Measurements from ENCODE around the gene LRATD1. TPM values are rescaled to one million over a fixed set of nuclear protein-coding genes. Genes with fewer than 3 reads are reported as not detected.

The LRATD1 gene
- total and polyA plus RNA-seq, 2 donors (not counting 3 experiments of a cell fraction or from before 2014, with no cell fraction given): not detected

DNA sequence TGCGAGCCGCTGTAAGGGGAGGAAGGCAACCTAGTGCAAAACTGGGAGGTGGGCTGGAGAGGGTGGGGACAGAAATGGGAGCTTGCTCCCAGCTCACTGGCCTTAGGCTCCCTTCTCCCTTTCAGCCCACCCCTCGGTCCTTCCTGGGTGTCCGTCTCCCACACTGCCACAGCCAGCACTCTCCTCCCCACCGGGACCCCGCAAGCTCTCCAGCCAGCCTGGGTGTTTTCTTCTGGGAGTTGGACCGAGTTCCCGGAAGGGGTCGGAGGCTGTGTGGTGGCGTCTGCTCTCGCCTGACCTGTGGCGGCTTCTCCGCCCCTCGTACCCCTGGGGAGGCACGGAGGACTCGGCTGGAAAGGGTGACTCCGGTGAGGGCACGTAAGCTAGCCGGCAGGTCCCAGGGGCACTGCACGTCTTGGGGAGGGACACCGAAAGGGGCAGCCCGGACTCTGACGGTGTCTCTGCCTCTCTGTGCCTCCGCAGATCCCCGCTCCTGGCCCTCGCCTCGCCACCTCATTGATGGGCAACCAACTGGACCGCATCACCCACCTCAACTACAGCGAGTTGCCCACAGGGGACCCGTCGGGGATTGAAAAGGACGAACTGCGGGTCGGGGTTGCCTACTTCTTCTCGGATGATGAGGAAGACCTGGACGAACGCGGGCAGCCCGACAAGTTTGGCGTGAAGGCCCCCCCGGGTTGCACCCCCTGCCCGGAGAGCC, 1.1 kb downstream of the LRATD1 start:
- FAIRE-seq (no peak), DNase-seq (ENCODE audit: low read depth, low spot score) (no peak)
- Histone ChIP-seq H4K20me1 (replicated peaks; ENCODE audit: control insufficient read depth, extremely low read depth, insufficient read depth, low read length) (no peaks in the 10 kb centered on the region), H3K4me1 (ENCODE audit: control insufficient read depth, extremely low read depth, insufficient read depth, low read length) (peaks cover 2% of the 10 kb centered on the region), H3K27me3 (ENCODE audit: control insufficient read depth in 2 of 2, insufficient read depth in 2 of 2, low read length in 2 of 2) (peaks cover 31 to 41% of the 10 kb centered on the region in 2 experiments), H2AFZ (ENCODE audit: low read depth, low read length) (no peak overlapping the region), H3K36me3 (ENCODE audit: control insufficient read depth in 2 of 2, extremely low read depth in 1 of 2, insufficient read depth in 2 of 2, low read length in 2 of 2) (no peaks in the 10 kb centered on the region), H3K79me2 (ENCODE audit: control insufficient read depth, insufficient read depth, low read length) (no peaks in the 10 kb centered on the region), H3K4me2 (ENCODE audit: insufficient read depth, low read length) (no peak overlapping the region), H3K9ac (replicated peaks; ENCODE audit: extremely low read depth, insufficient read depth, low read length) (no peak overlapping the region), H3K9me1 (replicated peaks; ENCODE audit: control insufficient read depth, extremely low read depth, insufficient read depth, low read length) (no peaks in the 10 kb centered on the region), H3K9me3 (replicated peaks; ENCODE audit: control insufficient read depth, insufficient read depth, low read length) (no peaks in the 10 kb centered on the region), H3K4me3 (replicated peaks in 1 of 3; ENCODE audit: insufficient read depth in 1 of 3, low read depth in 1 of 3, low read length in 3 of 3) (no peak overlapping the region), H3K27ac (ENCODE audit: insufficient read depth, low read depth, low read length) (no peak overlapping the region)
- POLR2A ChIA-PET: no interaction called here
- CTCF ChIA-PET: interaction anchor here (1.1 to 2.4 kb wide), 2 partner anchors 943 to 957 kb away, joined by 3 to 16 read pairs; no protein-coding TSS in a partner anchor
- intact Hi-C loops (cut with micrococcal nuclease) (loop anchor here (1.0 kb wide), 1 partner anchor 944 kb away; no protein-coding TSS in a partner anchor), dilution Hi-C loops (cut with MboI; ENCODE audit: extremely low pct_ligation_motif_present, low sequenced_read_pairs) (no loop called here)
- no peak for TF ChIP-seq JUN (IDR thresholded peaks at IDR 0.05; ENCODE audit: borderline replicate concordance, insufficient read depth, insufficient read length, low read depth)
- no peak for TF ChIP-seq MYC (IDR thresholded peaks at IDR 0.05; ENCODE audit: low read depth, low read length)
- no peak for TF ChIP-seq GATA2 (IDR thresholded peaks at IDR 0.05; ENCODE audit: insufficient read depth, insufficient read length, low read depth, low read length)
- no peak for TF ChIP-seq POLR2A (IDR thresholded peaks at IDR 0.05; ENCODE audit: low read depth, low read length)
- TF ChIP-seq POLR2AphosphoS5 (IDR thresholded peaks at IDR 0.05; ENCODE audit: insufficient read depth, low read depth, low read length): no peak
- TF ChIP-seq CTCF (IDR thresholded peaks at IDR 0.05; ENCODE audit: extremely low read depth in 1 of 2, insufficient read depth in 1 of 2, low read depth in 1 of 2, low read length in 2 of 2): no peak
- no peak for TF ChIP-seq FOS (IDR thresholded peaks at IDR 0.05; ENCODE audit: borderline replicate concordance, insufficient read depth, low read length)
- no TSS peak for BruUV-seq (replicated peaks)

Measured in endothelial cell of umbilical vein (primary cell).